ENCODE data around the gene RTL3. TPM values are rescaled to one million over a fixed set of nuclear protein-coding genes. Genes with fewer than 3 reads are reported as not detected.
"Not testable (repeated sequence)": the region's sequence is repeated elsewhere in the genome, so short reads cannot be mapped to it uniquely, and the experiment has no call there.

RTL3 gene
- total RNA-seq, 2 experiments from 2014 or later = not detected

DNA sequence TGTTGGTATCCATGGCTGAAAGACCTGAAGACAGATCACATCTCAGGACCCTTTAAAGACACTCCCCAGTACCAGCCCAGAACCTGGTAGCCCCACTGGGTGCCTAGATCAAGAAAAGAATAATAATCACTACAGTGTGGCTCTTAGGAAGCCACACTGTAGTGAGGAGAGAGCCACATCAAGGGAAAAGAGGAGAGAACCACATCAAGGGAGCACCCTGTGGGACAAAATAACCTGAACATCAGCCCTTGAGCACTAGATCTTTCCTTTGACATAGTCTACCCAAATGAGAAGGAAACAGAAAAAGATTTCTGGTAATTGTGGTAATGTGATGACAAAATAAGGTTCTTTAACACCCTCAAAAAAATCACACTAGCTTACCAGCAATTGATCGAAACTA is 15.3 kb downstream of the RTL3 start:
- peaks cover 0 to 7% of the 10 kb centered on the region in 2 experiments for H3K9me3 ChIP-seq (ENCODE audit: control insufficient read depth in 1 of 2, insufficient read depth in 1 of 2, low read length in 2 of 2)
- H3K4me3 Mint-ChIP-seq = peak overlapping the region; percentile 22
- H3K27me3 ChIP-seq (ENCODE audit: control insufficient read depth in 1 of 2, insufficient read depth in 2 of 2, low read length in 2 of 2) = no peaks in the 10 kb centered on the region
- CTCF ChIA-PET = no interaction called here
- TF ChIP-seq CTCF (IDR thresholded peaks at IDR 0.05) = no peak
- POLR2A ChIA-PET = no interaction called here
- H3K36me3 Mint-ChIP-seq (ENCODE audit: low read depth) = no peaks in the 10 kb centered on the region
- H3K36me3 ChIP-seq (ENCODE audit: insufficient read depth, low read length) = no peaks in the 10 kb centered on the region
- intact Hi-C loops (cut with DNase I, micrococcal nuclease) = no loop called here
- DNase-seq = peak in 5 of 14 experiments; percentile 8 to 60 (median 33)
- H3K4me3 ChIP-seq (ENCODE audit: low read length) = no peak overlapping the region
- H3K9me3 Mint-ChIP-seq = no peaks in the 10 kb centered on the region
- H3K27ac Mint-ChIP-seq = no peak overlapping the region
- peaks cover 13% of the 10 kb centered on the region for H3K4me1 Mint-ChIP-seq (ENCODE audit: low read depth)
- no peaks in the 10 kb centered on the region for H3K27me3 Mint-ChIP-seq
- peaks cover 10% of the 10 kb centered on the region for H3K4me1 ChIP-seq (ENCODE audit: insufficient read depth, low read length)
- no peak overlapping the region for H3K27ac ChIP-seq (ENCODE audit: low read depth in 1 of 2, low read length in 2 of 2)
- peak; percentile 71 for ATAC-seq (ENCODE audit: poor library complexity)

- POLR2A ChIA-PET = no interaction called here
- H3K27me3 Mint-ChIP-seq = no peaks in the 10 kb centered on the region
Measured at GRCh38 chrX:78643096-78643495, 16.0 kb downstream of the RTL3 start.

DNA sequence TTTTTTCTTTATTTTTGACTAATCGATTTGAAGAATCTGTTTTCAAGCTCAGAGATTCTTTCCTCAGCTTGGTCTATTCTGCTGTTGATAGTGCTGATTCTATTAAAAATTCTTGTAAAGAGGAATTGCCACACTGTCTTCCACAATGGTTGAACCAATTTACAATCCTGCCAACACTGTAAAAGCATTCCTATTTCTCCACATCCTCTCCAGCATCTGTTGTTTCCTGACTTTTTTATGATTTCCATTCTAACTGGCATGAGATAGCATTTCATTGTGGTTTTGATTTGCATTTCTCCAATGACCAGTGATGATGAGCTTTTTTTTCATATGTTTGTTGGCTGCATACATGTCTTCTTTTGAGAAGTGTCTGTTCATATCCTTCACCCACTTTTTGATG is 23.0 kb downstream of the RTL3 start:
- intact Hi-C loops (cut with DNase I, micrococcal nuclease); CTCF ChIA-PET; H3K4me3 Mint-ChIP-seq; H3K27me3 ChIP-seq (ENCODE audit: control insufficient read depth in 1 of 2, insufficient read depth in 2 of 2, low read length in 2 of 2); H3K36me3 ChIP-seq (ENCODE audit: insufficient read depth, low read length); H3K9me3 ChIP-seq (ENCODE audit: control insufficient read depth in 1 of 2, insufficient read depth in 1 of 2, low read length in 2 of 2); H3K36me3 Mint-ChIP-seq (ENCODE audit: low read depth); POLR2A ChIA-PET; H3K4me1 ChIP-seq (ENCODE audit: insufficient read depth, low read length); H3K27ac Mint-ChIP-seq; DNase-seq; ATAC-seq (ENCODE audit: poor library complexity); H3K4me1 Mint-ChIP-seq (ENCODE audit: low read depth); H3K27ac ChIP-seq (ENCODE audit: low read depth in 1 of 2, low read length in 2 of 2); H3K9me3 Mint-ChIP-seq; H3K4me3 ChIP-seq (ENCODE audit: low read length); H3K27me3 Mint-ChIP-seq: not testable (repeated sequence)

More at GRCh38 chrX:78643096-78643495, 16.0 kb downstream of the RTL3 start:
- DNase-seq (no peak), ATAC-seq (ENCODE audit: poor library complexity) (no peak)
- no peak overlapping the region for H3K27ac ChIP-seq (ENCODE audit: low read depth in 1 of 2, low read length in 2 of 2)
- no peaks in the 10 kb centered on the region for H3K36me3 ChIP-seq (ENCODE audit: insufficient read depth, low read length)
- Mint-ChIP-seq H3K27ac (no peak overlapping the region), H3K4me1 (ENCODE audit: low read depth) (peaks cover 13% of the 10 kb centered on the region), H3K9me3 (no peaks in the 10 kb centered on the region), H3K4me3 (no peak overlapping the region), H3K36me3 (ENCODE audit: low read depth) (no peaks in the 10 kb centered on the region)
- intact Hi-C loops (cut with DNase I, micrococcal nuclease) = no loop called here
- CTCF ChIA-PET = no interaction called here
- peaks cover 10% of the 10 kb centered on the region for H3K4me1 ChIP-seq (ENCODE audit: insufficient read depth, low read length)
- no peak for TF ChIP-seq CTCF (IDR thresholded peaks at IDR 0.05)
- H3K9me3 ChIP-seq (ENCODE audit: control insufficient read depth in 1 of 2, insufficient read depth in 1 of 2, low read length in 2 of 2) = peaks cover 0 to 7% of the 10 kb centered on the region in 2 experiments
- no peaks in the 10 kb centered on the region for H3K27me3 ChIP-seq (ENCODE audit: control insufficient read depth in 1 of 2, insufficient read depth in 2 of 2, low read length in 2 of 2)
- no peak overlapping the region for H3K4me3 ChIP-seq (ENCODE audit: low read length)
